GM18858 (cell line): Measurements from ENCODE around the gene FSD1L.

ENCODE experiments used
- ATAC-seq: cut with Tn5 transposase; IDR thresholded peaks from one replicate; pipeline ENCODE4 v1.9.1; 2021; ENCODE audit not compliant: unreplicated experiment

Gene FSD1L

DNA sequence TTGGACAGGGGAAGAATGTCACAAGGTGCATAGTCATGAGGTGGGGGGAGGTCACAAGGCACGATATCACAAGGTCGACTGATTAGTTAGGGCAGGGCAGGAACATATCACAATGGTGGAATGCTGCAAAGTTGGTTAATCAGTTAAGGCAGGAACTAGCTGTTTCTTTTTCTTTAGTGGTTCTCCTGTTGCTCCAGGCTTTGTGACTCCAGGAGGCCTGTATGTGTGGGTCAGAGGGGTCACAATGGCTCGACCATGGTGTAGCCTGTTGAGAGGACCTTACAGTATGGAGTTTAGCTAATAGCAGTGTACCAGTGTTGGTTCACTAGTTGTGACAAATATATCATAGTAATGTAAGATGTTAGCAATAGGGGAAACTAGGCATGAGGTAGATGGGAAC, 12.4 kb upstream of the FSD1L start:
- ATAC-seq: no peak

GRCh38 chr9:105436783-105437182, 11.1 kb upstream of the FSD1L start:
- ATAC-seq: no peak

DNA sequence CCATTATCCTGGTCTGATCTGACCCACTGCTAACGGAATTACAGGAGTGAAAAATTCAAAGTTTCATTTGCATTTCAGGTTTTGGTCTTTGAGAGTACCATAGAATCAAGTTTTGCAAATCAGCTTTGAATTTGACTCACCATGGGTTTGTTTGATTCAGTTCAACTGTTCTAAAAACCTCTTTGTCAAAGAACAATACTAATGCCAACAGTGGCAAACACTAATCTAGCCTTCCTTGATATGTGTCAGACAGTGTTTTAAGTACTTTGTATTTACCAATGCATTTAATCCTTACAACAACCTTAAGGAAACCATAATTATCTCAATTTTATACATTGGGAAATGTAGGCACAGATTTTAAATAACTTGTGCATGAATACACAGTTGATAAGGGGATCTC, 10.1 kb upstream of the FSD1L start:
- ATAC-seq: no peak

- ATAC-seq: no peak
Measured at GRCh38 chr9:105438141-105438806, 9.6 kb upstream of the FSD1L start.

DNA sequence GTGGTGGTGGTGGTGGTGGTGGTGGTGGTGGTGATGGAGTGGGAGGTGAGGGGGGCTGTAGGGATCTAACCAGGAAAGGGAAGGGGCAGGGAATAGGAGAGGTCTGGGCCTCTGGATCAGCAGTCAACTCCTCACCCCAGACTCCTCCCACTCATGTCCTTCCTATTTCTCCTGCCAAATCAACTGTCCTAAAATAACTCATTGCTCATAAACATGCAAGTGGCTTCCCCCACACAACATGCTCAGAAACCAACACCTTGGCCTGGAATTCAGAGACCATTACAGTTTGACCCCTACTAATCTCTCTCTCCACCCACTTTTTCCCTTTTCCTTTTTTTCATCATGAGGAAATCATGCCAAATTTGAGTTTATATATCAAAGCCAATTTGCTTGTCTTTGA, 8.4 kb upstream of the FSD1L start:
- no peak for ATAC-seq

DNA sequence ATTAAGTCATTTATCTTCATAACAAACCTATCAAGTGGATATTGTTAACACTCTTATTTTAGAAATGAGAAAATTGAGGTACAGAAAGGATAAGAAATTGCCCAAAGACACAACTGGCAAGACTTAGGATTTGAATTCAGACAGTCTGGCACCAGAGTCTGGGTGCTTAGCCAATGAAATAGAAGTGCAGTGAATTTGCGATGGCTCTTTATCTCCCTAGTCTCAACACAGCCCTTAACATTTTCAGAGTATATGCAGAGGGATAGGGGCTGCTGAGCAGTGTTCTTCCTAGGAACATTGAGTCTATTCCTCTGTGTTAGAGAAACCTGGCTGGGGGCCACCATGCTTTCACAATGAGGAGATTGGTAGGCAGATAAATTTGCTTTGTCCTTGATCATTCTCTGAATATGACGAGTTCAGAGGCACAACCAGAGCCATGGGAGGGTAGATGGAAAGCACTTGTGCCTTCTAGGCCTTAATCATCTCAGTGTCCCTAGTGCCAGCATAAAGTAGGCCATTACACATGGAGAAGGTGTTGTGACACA, 6.1 kb upstream of the FSD1L start:
- ATAC-seq: no peak

GRCh38 chr9:105443121-105443520, 4.7 kb upstream of the FSD1L start:
- ATAC-seq: no peak

DNA sequence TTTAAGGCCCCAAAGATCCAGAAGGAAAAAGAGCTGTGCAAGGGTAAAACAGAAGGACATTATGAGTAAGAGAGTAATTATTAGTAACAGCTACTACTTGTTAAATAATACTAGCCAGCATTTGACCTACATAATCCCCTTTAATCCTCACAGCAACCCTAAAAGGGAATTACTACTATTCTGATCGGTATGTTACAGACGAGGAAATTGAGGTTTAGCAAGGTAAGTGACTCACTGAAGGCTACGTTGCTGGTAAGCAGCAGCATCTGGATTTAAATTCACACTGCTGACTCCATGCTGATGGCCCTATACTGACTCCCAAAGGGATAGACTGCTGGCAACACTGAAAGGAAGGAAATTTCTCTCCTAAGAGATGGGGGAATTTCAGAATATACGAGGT, 3.7 kb upstream of the FSD1L start:
- no peak for ATAC-seq

GRCh38 chr9:105445203-105445881, 2.5 kb upstream of the FSD1L start:
- no peak for ATAC-seq

DNA sequence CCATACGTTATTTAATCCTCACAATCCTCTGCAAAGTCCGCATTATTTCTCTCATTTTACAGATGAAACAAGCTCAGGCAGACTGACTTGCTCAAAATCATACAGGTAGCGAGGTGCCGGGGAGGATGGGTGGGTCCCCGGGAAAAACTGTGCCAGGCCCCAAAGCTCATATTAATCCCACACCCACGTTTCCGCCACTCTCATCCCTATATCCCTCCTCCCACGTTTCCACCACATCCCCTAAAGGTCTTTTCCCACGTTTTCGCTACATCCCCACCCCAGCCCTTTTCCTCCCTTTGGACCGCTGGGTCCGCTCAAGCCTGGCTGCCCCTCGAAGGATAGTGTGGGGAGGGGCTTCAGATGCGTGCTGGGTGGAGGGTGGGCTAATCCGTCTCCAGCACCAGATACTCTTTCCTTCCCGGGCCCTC, 434 bp upstream of the FSD1L start:
- ATAC-seq: no peak

DNA sequence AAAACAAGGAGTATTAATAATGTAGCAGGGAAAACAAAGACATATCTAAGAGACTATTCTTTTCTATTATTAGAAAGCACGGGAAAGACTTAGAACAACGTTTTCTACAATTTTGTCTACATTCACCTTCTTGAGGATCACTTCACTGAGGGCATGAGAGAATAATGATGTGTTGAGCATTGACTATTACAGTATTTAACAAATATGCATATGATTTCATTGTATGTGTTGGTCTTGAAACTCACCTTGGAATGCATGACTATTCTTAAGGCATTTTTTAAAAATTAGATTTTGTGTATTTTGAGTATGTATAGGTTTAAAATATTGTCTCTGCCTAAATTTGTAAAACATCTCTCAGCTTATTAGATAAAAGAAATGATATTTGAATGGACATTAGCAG, 1.2 kb downstream of the FSD1L start:
- ATAC-seq: no peak

DNA sequence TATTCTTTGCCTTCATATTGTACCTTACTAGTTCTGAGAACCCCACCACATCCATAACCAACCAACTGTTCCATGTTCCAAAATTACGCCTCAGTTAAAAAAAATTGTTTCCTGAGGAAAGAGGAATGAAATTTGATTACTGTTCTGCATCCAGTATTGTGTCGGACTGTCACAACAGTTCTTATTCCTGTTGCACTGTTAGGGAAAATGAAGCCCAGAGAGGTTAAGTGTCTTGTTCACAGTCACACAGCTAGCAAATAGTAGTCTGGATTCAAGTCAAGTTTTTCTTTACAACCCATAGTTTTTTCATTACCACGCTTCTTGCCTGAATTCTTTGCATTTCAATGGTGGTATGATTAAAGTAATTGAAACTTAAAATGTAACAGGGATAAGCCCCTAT, 4.4 kb downstream of the FSD1L start:
- no peak for ATAC-seq

DNA sequence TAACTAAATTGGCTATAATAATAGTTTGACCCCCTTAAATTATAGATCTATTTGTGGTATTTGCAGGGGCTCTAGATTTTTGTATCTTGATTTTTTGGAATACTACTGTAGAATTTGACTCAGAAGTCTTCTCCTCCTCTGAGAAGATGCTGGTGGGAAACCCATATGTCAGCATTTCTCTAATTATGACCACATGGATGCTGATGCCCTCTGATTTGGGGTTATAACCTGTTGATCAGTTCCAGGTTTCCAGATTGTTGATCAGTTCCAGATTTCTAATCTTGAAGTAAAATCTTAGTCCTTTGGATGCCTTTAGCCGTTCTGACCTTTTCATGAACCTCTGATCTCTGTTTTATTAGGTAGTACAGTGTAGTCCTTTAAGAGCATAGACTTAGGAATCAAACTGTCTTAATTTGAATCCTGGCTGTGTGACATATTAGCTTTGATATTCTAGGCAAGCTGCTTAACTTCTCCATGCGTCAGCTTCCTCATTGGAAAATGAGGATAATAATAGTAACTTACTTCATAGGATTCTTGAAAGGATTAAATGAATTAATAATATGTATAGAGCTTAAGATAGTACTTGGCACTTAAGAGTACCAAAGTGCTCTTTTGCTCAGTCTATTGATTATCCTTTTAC, 8.1 kb downstream of the FSD1L start:
- no peak for ATAC-seq

- ATAC-seq: no peak
Measured at GRCh38 chr9:105457560-105458294, 9.9 kb downstream of the FSD1L start.

DNA sequence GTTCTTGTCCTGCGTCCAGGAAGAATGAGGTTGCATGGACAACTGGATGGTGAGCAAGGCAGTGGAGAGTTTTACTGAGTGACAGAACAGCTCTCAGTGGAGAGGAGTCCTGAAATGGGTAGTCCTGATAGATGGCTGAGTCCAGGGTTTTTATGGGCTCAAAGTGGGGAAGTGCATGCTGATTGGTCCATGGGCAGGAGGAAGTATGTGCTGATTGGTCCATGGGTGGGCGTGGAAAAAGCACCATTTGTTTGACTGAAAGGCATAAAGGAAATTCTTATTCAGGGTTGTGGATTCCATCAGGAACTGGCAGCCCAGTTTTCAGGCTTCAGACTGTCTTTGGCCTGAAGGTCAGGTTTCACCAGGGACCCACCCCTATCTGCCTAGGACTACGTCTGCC, 10.6 kb downstream of the FSD1L start:
- no peak for ATAC-seq

DNA sequence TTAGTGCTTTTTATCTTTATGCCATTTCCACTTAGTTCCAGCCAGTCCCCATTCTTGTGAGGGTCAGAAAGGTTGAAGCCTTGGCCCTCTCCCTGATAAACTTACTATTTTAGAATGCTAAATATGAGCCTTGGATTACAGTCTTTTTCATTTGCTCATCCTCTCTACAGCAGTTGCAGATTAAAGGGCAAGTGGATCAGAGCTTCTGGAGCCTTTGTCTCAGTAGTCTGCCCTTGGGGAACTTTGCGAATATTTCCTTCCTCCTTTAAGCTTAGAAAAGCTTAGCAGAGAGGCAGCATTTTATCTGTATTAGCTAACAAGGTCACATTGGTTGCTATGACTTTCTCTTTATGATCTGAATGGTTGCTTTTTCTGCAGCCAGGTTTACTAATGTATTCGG, 11.5 kb downstream of the FSD1L start:
- no peak for ATAC-seq

- ATAC-seq: no peak
Measured at GRCh38 chr9:105466898-105467455, 19.1 kb downstream of the FSD1L start.

DNA sequence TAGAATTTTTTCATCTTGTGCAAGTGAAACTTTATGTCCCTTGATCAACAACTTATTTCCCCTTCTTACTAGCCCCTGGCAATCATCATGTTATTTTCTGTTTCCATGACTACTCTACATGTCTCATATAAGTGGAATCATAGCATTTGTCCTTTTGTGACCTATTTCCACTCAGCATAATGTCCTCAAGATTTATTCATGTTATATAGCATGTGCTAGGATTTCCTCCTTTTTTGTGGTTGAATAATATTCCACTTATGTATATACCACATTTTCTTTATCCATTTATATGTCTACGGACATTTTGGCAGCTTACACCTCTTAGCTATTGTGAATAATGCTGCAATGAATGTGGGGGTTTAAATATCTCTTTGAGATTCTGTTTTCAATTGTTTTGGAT, 21.0 kb downstream of the FSD1L start:
- ATAC-seq: no peak

- no peak for ATAC-seq
Measured at GRCh38 chr9:105473221-105473620, 25.4 kb downstream of the FSD1L start.

DNA sequence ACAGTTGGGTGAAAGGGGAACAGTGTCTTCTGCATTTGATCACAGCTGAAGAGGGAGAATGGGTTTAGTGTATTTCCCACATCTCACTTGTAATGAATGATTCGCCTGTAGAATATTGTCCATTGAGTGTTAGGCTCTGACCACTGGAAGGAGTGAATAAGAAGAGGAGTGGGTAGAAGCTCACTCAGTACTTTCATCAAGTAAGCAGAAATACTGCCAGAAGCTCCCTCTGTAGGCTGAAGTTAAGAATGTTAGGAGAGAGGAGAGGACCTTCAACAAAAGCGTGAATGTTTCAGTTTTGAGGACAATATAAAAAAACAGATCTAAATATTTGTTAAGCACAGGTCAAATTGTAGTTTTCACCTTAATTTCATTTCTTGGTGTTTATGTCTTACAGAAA, 27.5 kb downstream of the FSD1L start:
- no peak for ATAC-seq

- no peak for ATAC-seq
Measured at GRCh38 chr9:105479846-105480245, 32.0 kb downstream of the FSD1L start.
